HEK293T (cell line): ENCODE measurements around the gene POU2F3.

Experiments
- CTCF ChIA-PET: fragments of 350-600 bp; formaldehyde crosslinking; extraction: SDS; loops from one replicate; lab custom pipeline; 2021; ENCODE audit warnings: antibody characterized with exemption, inconsistent platforms; lab: Yijun Ruan, JAX
- POLR2A ChIA-PET: fragments of 350-600 bp; formaldehyde crosslinking; extraction: SDS; loops from one replicate; lab custom pipeline; 2020; ENCODE audit warnings: antibody characterized with exemption, inconsistent platforms; lab: Yijun Ruan, JAX
- DNase-seq: peaks from one replicate; pipeline ENCODE4 v3.0.0; 2012; ENCODE audit warnings: mixed read lengths; ENCODE audit errors: extremely low spot score
- ARNT ChIP-seq: fragments of 450-650 bp; IDR thresholded peaks from 2 replicates; pipeline ENCODE4 v1.6.1; 2017; ENCODE audit warnings: mild to moderate bottlenecking
- BHLHE40 ChIP-seq: fragments of 450-650 bp; IDR thresholded peaks from 2 replicates; pipeline ENCODE4 v1.6.1; 2016; ENCODE audit warnings: mild to moderate bottlenecking, moderate library complexity, borderline replicate concordance
- CTBP1 ChIP-seq: fragments of 450-650 bp; IDR thresholded peaks from 2 replicates; pipeline ENCODE4 v1.6.1; 2016; ENCODE audit warnings: borderline replicate concordance
- ELF4 ChIP-seq: fragments of 450-650 bp; IDR thresholded peaks from 2 replicates; pipeline ENCODE4 v1.6.1; 2017; ENCODE audit warnings: antibody characterized with exemption
- FOXA1 ChIP-seq: fragments of 450-650 bp; IDR thresholded peaks from 2 replicates; pipeline ENCODE4 v1.6.1; 2016; ENCODE audit warnings: mild to moderate bottlenecking
- FOXK2 ChIP-seq: fragments of 450-650 bp; IDR thresholded peaks from 2 replicates; pipeline ENCODE4 v1.6.1; 2016; ENCODE audit warnings: mild to moderate bottlenecking
- FOXM1 ChIP-seq: fragments of 450-650 bp; IDR thresholded peaks from 2 replicates; pipeline ENCODE4 v1.6.1; 2017; ENCODE audit warnings: mild to moderate bottlenecking, borderline replicate concordance
- HDGF ChIP-seq: fragments of 450-650 bp; IDR thresholded peaks from 2 replicates; pipeline ENCODE4 v1.6.1; 2017; ENCODE audit warnings: antibody characterized with exemption, borderline replicate concordance
- L3MBTL2 ChIP-seq: fragments of 450-650 bp; conservative IDR thresholded peaks from 2 replicates; pipeline ENCODE4 v1.6.1; 2016; ENCODE audit warnings: mild to moderate bottlenecking
- LEF1 ChIP-seq: fragments of 450-650 bp; IDR thresholded peaks from 2 replicates; pipeline ENCODE4 v1.6.1; 2017; ENCODE audit warnings: mild to moderate bottlenecking, borderline replicate concordance
- NFRKB ChIP-seq: fragments of 450-650 bp; IDR thresholded peaks from 2 replicates; pipeline ENCODE4 v1.6.1; 2016; ENCODE audit warnings: mild to moderate bottlenecking, moderate library complexity
- PKNOX1 ChIP-seq: fragments of 450-650 bp; IDR thresholded peaks from 2 replicates; pipeline ENCODE4 v1.6.1; 2016
- SP1 ChIP-seq: fragments of 450-650 bp; IDR thresholded peaks from 2 replicates; pipeline ENCODE4 v1.6.1; 2017
- SUZ12 ChIP-seq: fragments of 450-650 bp; IDR thresholded peaks from 2 replicates; pipeline ENCODE4 v1.6.1; 2016; ENCODE audit warnings: mild to moderate bottlenecking
- TARDBP ChIP-seq: fragments of 450-650 bp; IDR thresholded peaks from 2 replicates; pipeline ENCODE4 v1.6.1; 2016
- ZNF384 ChIP-seq: fragments of 450-650 bp; IDR thresholded peaks from 2 replicates; pipeline ENCODE4 v1.6.1; 2016

The POU2F3 gene

GRCh38 chr11:120327311-120327710 lies 87.4 kb downstream of the POU2F3 start:
- TF ChIP-seq LEF1 (no peak), L3MBTL2 (no peak), CTBP1 (no peak)
- POLR2A ChIA-PET, result interaction anchor here (1.6 kb wide), 1 partner anchor 8 kb away, joined by 9 read pairs; no protein-coding TSS in a partner anchor
- CTCF ChIA-PET, result no interaction called here
- no peak for DNase-seq

GRCh38 chr11:120329556-120329955 lies 89.6 kb downstream of the POU2F3 start:
- POLR2A ChIA-PET, result no interaction called here
- DNase-seq, result no peak
- no peak for TF ChIP-seq ZNF384
- TF ChIP-seq LEF1, result no peak
- TF ChIP-seq FOXA1, result no peak
- TF ChIP-seq SUZ12, result no peak
- no peak for TF ChIP-seq PKNOX1
- no peak for TF ChIP-seq FOXK2
- TF ChIP-seq CTBP1, result no peak
- no peak for TF ChIP-seq ARNT
- TF ChIP-seq SP1, result no peak
- no peak for TF ChIP-seq HDGF
- TF ChIP-seq ELF4, result no peak
- TF ChIP-seq FOXM1, result no peak
- no peak for TF ChIP-seq NFRKB
- TF ChIP-seq L3MBTL2, result no peak
- no peak for TF ChIP-seq TARDBP
- no peak for TF ChIP-seq BHLHE40
- CTCF ChIA-PET, result no interaction called here

GRCh38 chr11:120330045-120330444 lies 90.1 kb downstream of the POU2F3 start:
- DNase-seq, result no peak
- TF ChIP-seq BHLHE40, result no peak
- TF ChIP-seq SP1, result no peak
- TF ChIP-seq TARDBP, result no peak
- no peak for TF ChIP-seq ELF4
- TF ChIP-seq SUZ12, result no peak
- TF ChIP-seq NFRKB, result no peak
- no peak for TF ChIP-seq ZNF384
- TF ChIP-seq FOXM1, result no peak
- TF ChIP-seq FOXA1, result no peak
- no peak for TF ChIP-seq LEF1
- no peak for TF ChIP-seq ARNT
- ChIA-PET POLR2A (no interaction called here), CTCF (no interaction called here)

GRCh38 chr11:120331301-120331996 lies 91.5 kb downstream of the POU2F3 start:
- POLR2A ChIA-PET, result no interaction called here
- CTCF ChIA-PET, result interaction anchor here (0.6 kb wide), 2 partner anchors 115 to 253 kb away, joined by 3 to 4 read pairs; no protein-coding TSS in a partner anchor
- DNase-seq, result no peak
- TF ChIP-seq SP1, result no peak
- TF ChIP-seq FOXA1, result no peak

- ChIA-PET POLR2A (no interaction called here), CTCF (interaction anchor here (1.3 kb wide), 1 partner anchor 42 kb away, joined by 4 read pairs; no protein-coding TSS in a partner anchor)
- no peak for TF ChIP-seq NFRKB
- no peak for TF ChIP-seq ARNT
- TF ChIP-seq L3MBTL2, result no peak
- TF ChIP-seq FOXK2, result no peak
- no peak for TF ChIP-seq SP1
- no peak for TF ChIP-seq ELF4
- no peak for TF ChIP-seq FOXM1
- TF ChIP-seq FOXA1, result no peak
- no peak for TF ChIP-seq BHLHE40
- no peak for TF ChIP-seq LEF1
- TF ChIP-seq PKNOX1, result no peak
- TF ChIP-seq HDGF, result no peak
- no peak for TF ChIP-seq ZNF384
- no peak for TF ChIP-seq CTBP1
- TF ChIP-seq TARDBP, result no peak
- no peak for TF ChIP-seq SUZ12
- no peak for DNase-seq
Observed at GRCh38 chr11:120332822-120333716, 93.1 kb downstream of the POU2F3 start.

- TF ChIP-seq FOXA1 (no peak), SUZ12 (no peak), SP1 (no peak), NFRKB (no peak), L3MBTL2 (no peak), BHLHE40 (no peak), LEF1 (no peak), FOXM1 (no peak), ELF4 (no peak), FOXK2 (no peak)
- DNase-seq, result no peak
- ChIA-PET CTCF (interaction anchor here (1.2 to 1.3 kb wide), 2 partner anchors 16 to 41 kb away, joined by 3 to 4 read pairs; no protein-coding TSS in a partner anchor), POLR2A (interaction anchor here (1.1 kb wide), 1 partner anchor 9 kb away, joined by 3 read pairs; the partner anchor contains the start of gene TLCD5)
Observed at GRCh38 chr11:120333801-120334200, 93.9 kb downstream of the POU2F3 start.
